OCI-LY7 (cell line): ENCODE data around the gene GM2A. TPM values are rescaled to one million over a fixed set of nuclear protein-coding genes. Genes with fewer than 3 reads are reported as not detected.

Experiments used
- BruUV-seq: library from RNA; stranded (reverse); fragments of 400-500 nt; replicated peaks from 2 replicates; lab custom pipeline; 2021; lab: Mats Ljungman, UMichigan
- CTCF ChIA-PET: fragments of 300-600 bp; sonication (Branson Sonifier 250); formaldehyde crosslinking; loops from one replicate; lab custom pipeline; 2022; ENCODE audit warnings: antibody characterized with exemption; ENCODE audit not compliant: unreplicated experiment; lab: Charles Lee
- POLR2A ChIA-PET: fragments of 300-600 bp; sonication (Branson Sonifier 250); formaldehyde crosslinking; loops from one replicate; lab custom pipeline; 2022; ENCODE audit warnings: antibody characterized with exemption; lab: Charles Lee
- DNase-seq: peaks from one replicate; pipeline ENCODE4 v3.0.0-alpha.2; 2015; ENCODE audit warnings: low spot score
- H2AFZ ChIP-seq: fragments of 200-600 bp; sonication (generic), shearing (Covaris generic); 2 replicates; pipeline ENCODE4 v1.6.1; 2014; ENCODE audit warnings: mild to moderate bottlenecking, antibody characterized with exemption, low read length, moderate library complexity
- H3K27ac ChIP-seq: fragments of 200-600 bp; sonication (generic); 2 replicates; pipeline ENCODE4 v1.5.1; 2014; ENCODE audit warnings: mixed run types, low read depth, mild to moderate bottlenecking, moderate library complexity, low read length, inconsistent platforms; ENCODE audit not compliant: poor library complexity, severe bottlenecking
- H3K36me3 ChIP-seq: fragments of 200-600 bp; sonication (generic); 2 replicates; pipeline ENCODE4 v1.6.1; 2014; ENCODE audit warnings: mild to moderate bottlenecking, antibody characterized with exemption, low read length, moderate library complexity, mixed read lengths; ENCODE audit not compliant: insufficient read depth
- H3K4me1 ChIP-seq: fragments of 200-600 bp; sonication (generic); 2 replicates; pipeline ENCODE4 v1.5.1; 2014; ENCODE audit warnings: mild to moderate bottlenecking, low read length; ENCODE audit not compliant: insufficient read depth, poor library complexity, severe bottlenecking
- H3K4me2 ChIP-seq: fragments of 200-600 bp; sonication (generic); 2 replicates; pipeline ENCODE4 v1.6.1; 2014; ENCODE audit warnings: mild to moderate bottlenecking, low read length
- H3K4me3 ChIP-seq: fragments of 200-600 bp; sonication (generic); 2 replicates; pipeline ENCODE4 v1.5.1; 2014; ENCODE audit warnings: mild to moderate bottlenecking, low read depth, low read length; ENCODE audit not compliant: poor library complexity, severe bottlenecking
- H3K79me2 ChIP-seq: fragments of 200-600 bp; sonication (generic); 2 replicates; pipeline ENCODE4 v1.6.1; 2016; ENCODE audit warnings: low read depth, mild to moderate bottlenecking, low read length, moderate library complexity, mixed read lengths; ENCODE audit not compliant: insufficient read depth
- H3K9me2 ChIP-seq: fragments of 200-600 bp; sonication (generic); 2 replicates; pipeline ENCODE4 v1.6.1; 2016; ENCODE audit warnings: mild to moderate bottlenecking, low read length, mixed read lengths; ENCODE audit not compliant: insufficient read depth
- H3K9me3 ChIP-seq: fragments of 200-600 bp; sonication (generic); 2 replicates; pipeline ENCODE4 v1.6.1; 2014; ENCODE audit warnings: mild to moderate bottlenecking, mixed run types, low read length, mixed read lengths
- H4K20me1 ChIP-seq: fragments of 200-600 bp; sonication (generic); 2 replicates; pipeline ENCODE4 v1.6.1; 2014; ENCODE audit warnings: mild to moderate bottlenecking, antibody characterized with exemption, low read length, moderate library complexity, mixed read lengths; ENCODE audit not compliant: insufficient read depth
- EZH2phosphoT487 ChIP-seq: fragments of 200-600 bp; sonication (generic); IDR thresholded peaks from 2 replicates; pipeline ENCODE4 v1.6.1; 2018; ENCODE audit warnings: low read depth, borderline replicate concordance, mild to moderate bottlenecking, mixed run types, antibody characterized with exemption, low read length, moderate library complexity, mixed read lengths
- intact Hi-C: fragments of 100-400 bp; cut with micrococcal nuclease; formaldehyde crosslinking; loops from one replicate; pipeline ENCODE4 v1.10.0; 2022; ENCODE audit not compliant: unreplicated experiment
- total RNA-seq, 2 experiments: library from RNA; depleted of rRNA in 1 of 2; stranded (reverse); fragments of >200 nt in 1 of 2; shearing (Covaris generic) in 1 of 2; gene quantifications; 2 replicates each; pipeline ENCODE4 v1.2.3, GENCODE V29; 2014 to 2022
- TF ChIP-seq, protein P1 (sequence below): fragments of 200-600 bp; sonication (generic); conservative IDR thresholded peaks from 2 replicates; pipeline ENCODE4 v1.5.1; 2014; ENCODE audit warnings: mild to moderate bottlenecking, antibody characterized with exemption, low read length, moderate library complexity, mixed read lengths

GM2A gene
- total RNA-seq, 2 experiments from 2014 or later = 52.4 to 64.5 TPM

DNA sequence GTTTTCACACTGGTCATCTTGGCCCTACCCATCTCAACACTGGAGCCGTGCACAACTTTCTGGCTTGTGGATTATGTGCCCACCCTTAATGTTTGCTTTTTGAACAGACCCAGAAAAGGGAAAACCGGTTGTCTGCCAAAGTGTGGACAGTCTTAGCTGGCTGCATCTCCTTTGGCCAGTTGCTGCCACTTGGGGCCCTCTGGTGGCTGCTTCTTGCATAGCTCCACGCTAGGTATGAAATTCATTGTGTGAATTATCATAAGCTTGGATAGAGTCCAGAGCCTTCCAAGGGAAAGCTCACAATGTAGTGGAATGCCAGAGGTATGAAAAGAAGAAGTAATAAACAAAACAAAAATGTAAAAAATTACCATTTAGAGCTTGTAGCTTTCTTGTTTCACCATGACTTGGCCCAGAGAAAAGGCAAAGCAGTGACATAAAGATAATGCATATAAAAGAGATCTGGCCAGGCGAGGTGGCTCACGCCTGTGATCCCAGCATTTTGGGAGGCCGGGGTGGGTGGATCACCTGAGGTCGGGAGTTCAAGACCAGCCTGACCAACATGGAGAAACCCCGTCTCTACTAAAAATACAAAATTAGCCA, 63.1 kb downstream of the GM2A start:
- no peaks in the 10 kb centered on the region for H3K9me2 ChIP-seq
- ChIA-PET CTCF (interaction anchor here (0.6 to 1.2 kb wide), 4 partner anchors 58 to 158 kb away, joined by 3 to 8 read pairs (median 4); partner anchors contain the start of gene CCDC69), POLR2A (interaction anchor here (0.9 to 1.0 kb wide), 2 partner anchors 17 to 27 kb away, joined by 3 to 5 read pairs; no protein-coding TSS in a partner anchor)
- no peak overlapping the region for H3K4me3 ChIP-seq
- H3K9me3 ChIP-seq = 0 out of 2 replicates have a peak, but pooled peaks cover 2% of the 10 kb centered on the region
- H2AFZ ChIP-seq = no peak overlapping the region
- DNase-seq = peak; percentile 72
- peaks cover 6% of the 10 kb centered on the region for H3K4me1 ChIP-seq
- TF ChIP-seq, protein P1, sequence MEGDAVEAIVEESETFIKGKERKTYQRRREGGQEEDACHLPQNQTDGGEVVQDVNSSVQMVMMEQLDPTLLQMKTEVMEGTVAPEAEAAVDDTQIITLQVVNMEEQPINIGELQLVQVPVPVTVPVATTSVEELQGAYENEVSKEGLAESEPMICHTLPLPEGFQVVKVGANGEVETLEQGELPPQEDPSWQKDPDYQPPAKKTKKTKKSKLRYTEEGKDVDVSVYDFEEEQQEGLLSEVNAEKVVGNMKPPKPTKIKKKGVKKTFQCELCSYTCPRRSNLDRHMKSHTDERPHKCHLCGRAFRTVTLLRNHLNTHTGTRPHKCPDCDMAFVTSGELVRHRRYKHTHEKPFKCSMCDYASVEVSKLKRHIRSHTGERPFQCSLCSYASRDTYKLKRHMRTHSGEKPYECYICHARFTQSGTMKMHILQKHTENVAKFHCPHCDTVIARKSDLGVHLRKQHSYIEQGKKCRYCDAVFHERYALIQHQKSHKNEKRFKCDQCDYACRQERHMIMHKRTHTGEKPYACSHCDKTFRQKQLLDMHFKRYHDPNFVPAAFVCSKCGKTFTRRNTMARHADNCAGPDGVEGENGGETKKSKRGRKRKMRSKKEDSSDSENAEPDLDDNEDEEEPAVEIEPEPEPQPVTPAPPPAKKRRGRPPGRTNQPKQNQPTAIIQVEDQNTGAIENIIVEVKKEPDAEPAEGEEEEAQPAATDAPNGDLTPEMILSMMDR = peak; percentile 98
- TF ChIP-seq EZH2phosphoT487 = no peak
- H3K36me3 ChIP-seq = no peaks in the 10 kb centered on the region
- no peaks in the 10 kb centered on the region for H4K20me1 ChIP-seq
- H3K27ac ChIP-seq = no peak overlapping the region
- BruUV-seq = no TSS peak
- intact Hi-C loops = loop anchor here (1.0 to 5.0 kb wide), 5 partner anchors 59 to 515 kb away; no protein-coding TSS in a partner anchor
- no peak overlapping the region for H3K4me2 ChIP-seq
- H3K79me2 ChIP-seq = no peaks in the 10 kb centered on the region

DNA sequence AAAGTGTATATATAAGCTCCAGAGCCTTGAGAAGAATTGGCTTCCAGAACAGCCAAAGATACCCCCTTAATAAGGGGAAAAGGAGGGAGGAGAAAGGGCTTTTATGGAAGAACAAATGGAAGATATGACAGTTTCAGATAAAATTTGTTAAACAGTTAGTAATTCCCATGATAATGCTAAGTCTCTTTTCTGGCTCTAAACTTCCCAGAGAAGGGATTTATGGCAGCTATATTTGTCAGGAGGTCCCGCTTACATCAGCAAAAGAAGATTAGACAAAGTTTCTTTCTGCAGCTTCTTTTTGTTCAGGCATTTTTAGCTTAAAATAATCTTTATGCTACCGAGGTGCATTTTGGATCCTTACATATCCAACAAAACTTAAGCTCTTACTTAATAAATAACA, 64.9 kb downstream of the GM2A start:
- DNase-seq = no peak
- no peaks in the 10 kb centered on the region for H3K36me3 ChIP-seq
- TF ChIP-seq, protein P1 = no peak
- no peak for TF ChIP-seq EZH2phosphoT487
- ChIA-PET POLR2A (interaction anchor here (0.7 kb wide), 1 partner anchor 433 kb away, joined by 3 read pairs; no protein-coding TSS in a partner anchor), CTCF (no interaction called here)
- H4K20me1 ChIP-seq = no peaks in the 10 kb centered on the region
- no peak overlapping the region for H3K4me2 ChIP-seq
- intact Hi-C loops = loop anchor here (2.0 to 5.0 kb wide), 4 partner anchors 61 to 204 kb away; no protein-coding TSS in a partner anchor
- H3K79me2 ChIP-seq = no peaks in the 10 kb centered on the region
- no peaks in the 10 kb centered on the region for H3K9me3 ChIP-seq
- no peaks in the 10 kb centered on the region for H3K9me2 ChIP-seq
- H3K4me3 ChIP-seq = no peak overlapping the region
- peaks cover 6% of the 10 kb centered on the region for H3K4me1 ChIP-seq
- H2AFZ ChIP-seq = no peak overlapping the region
- no peak overlapping the region for H3K27ac ChIP-seq
- no TSS peak for BruUV-seq
